Endothelial cell of umbilical vein (primary cell): ENCODE data around the gene GIMAP1. TPM values are rescaled to one million over a fixed set of nuclear protein-coding genes. Genes with fewer than 3 reads are reported as not detected.

Experiments used
- BruUV-seq: library from RNA; stranded (reverse); fragments of 400-500 nt; replicated peaks from 2 replicates; lab custom pipeline; 2021; lab: Mats Ljungman, UMichigan
- CTCF ChIA-PET: fragments of 300-600, 350-600 bp; sonication (Branson Sonifier 250); formaldehyde crosslinking; loops from one replicate; lab custom pipeline; 2021; ENCODE audit warnings: antibody characterized with exemption, inconsistent platforms; lab: Charles Lee
- POLR2A ChIA-PET: fragments of 300-600, 350-600 bp; sonication (Branson Sonifier 250); formaldehyde crosslinking; loops from one replicate; lab custom pipeline; 2021; ENCODE audit warnings: antibody characterized with exemption, inconsistent platforms; lab: Charles Lee
- DNase-seq: peaks from one replicate; pipeline ENCODE4 v3.0.0-alpha.2; 2011; ENCODE audit warnings: low read depth, low spot score
- FAIRE-seq: peaks from 2 replicates; lab custom pipeline; 2011; peaks lifted over from hg19 to GRCh38; lab: Jason Lieb, UNC
- H2AFZ ChIP-seq: 2 replicates; pipeline ENCODE4 v1.6.0; 2012; ENCODE audit warnings: low read depth, low read length, control low read depth, inconsistent platforms
- H3K27ac ChIP-seq: 2 replicates; pipeline ENCODE4 v1.5.1; 2011; ENCODE audit warnings: low read depth, mild to moderate bottlenecking, control low read depth, low read length, moderate library complexity; ENCODE audit not compliant: insufficient read depth
- H3K27me3 ChIP-seq, 2 experiments: 2 replicates each; pipeline versions ENCODE4 v1.6.0 to v1.6.1; 2011; ENCODE audit warnings: low read length in 2 of 2, mixed read lengths in 1 of 2; ENCODE audit not compliant: control insufficient read depth in 2 of 2, insufficient read depth in 2 of 2
- H3K36me3 ChIP-seq, 2 experiments: 2 replicates in 1 of 2; 3 replicates in 1 of 2; pipeline ENCODE4 v1.5.1; 2011; ENCODE audit warnings: low read length in 2 of 2, mild to moderate bottlenecking in 1 of 2, moderate library complexity in 1 of 2; ENCODE audit not compliant: control insufficient read depth in 2 of 2, insufficient read depth in 2 of 2; ENCODE audit errors: extremely low read depth in 1 of 2
- H3K4me1 ChIP-seq: 3 replicates; pipeline ENCODE4 v1.5.1; 2011; ENCODE audit warnings: mild to moderate bottlenecking, low read length; ENCODE audit not compliant: control insufficient read depth, insufficient read depth; ENCODE audit errors: extremely low read depth
- H3K4me2 ChIP-seq: 2 replicates; pipeline ENCODE4 v1.6.1; 2011; ENCODE audit warnings: low read length, control low read depth, mixed read lengths; ENCODE audit not compliant: insufficient read depth
- H3K4me3 ChIP-seq, 3 experiments: fragments of 200-600 bp in 1 of 3; sonication (generic), shearing (Covaris generic) in 1 of 3; replicated peaks in 1 of 3; 2 replicates each; pipeline ENCODE4 v1.5.1; 2011 to 2016; ENCODE audit warnings: control low read depth in 3 of 3, low read length in 3 of 3, mild to moderate bottlenecking in 2 of 3, inconsistent platforms in 1 of 3, low read depth in 1 of 3, moderate library complexity in 1 of 3; ENCODE audit not compliant: insufficient read depth in 1 of 3
- H3K79me2 ChIP-seq: 2 replicates; pipeline ENCODE4 v1.6.0; 2012; ENCODE audit warnings: low read length, inconsistent platforms; ENCODE audit not compliant: control insufficient read depth, insufficient read depth
- H3K9ac ChIP-seq: replicated peaks from 2 replicates; pipeline ENCODE3; 2011; ENCODE audit warnings: low read length, control low read depth; ENCODE audit not compliant: insufficient read depth; ENCODE audit errors: extremely low read depth
- H3K9me1 ChIP-seq: replicated peaks from 3 replicates; pipeline ENCODE4 v1.6.0; 2011; ENCODE audit warnings: mild to moderate bottlenecking, low read length; ENCODE audit not compliant: control insufficient read depth, insufficient read depth; ENCODE audit errors: extremely low read depth
- H3K9me3 ChIP-seq: replicated peaks from 2 replicates; pipeline ENCODE4 v1.5.1; 2012; ENCODE audit warnings: low read length, inconsistent platforms; ENCODE audit not compliant: control insufficient read depth, insufficient read depth
- H4K20me1 ChIP-seq: replicated peaks from 2 replicates; pipeline ENCODE3; 2011; ENCODE audit warnings: mild to moderate bottlenecking, low read length; ENCODE audit not compliant: control insufficient read depth, insufficient read depth; ENCODE audit errors: extremely low read depth
- EZH2 ChIP-seq: IDR thresholded peaks from 2 replicates; pipeline ENCODE4 v1.6.1; 2012; ENCODE audit warnings: borderline replicate concordance, low read depth, mild to moderate bottlenecking, moderate library complexity, low read length, inconsistent platforms; ENCODE audit not compliant: severe bottlenecking
- FOS ChIP-seq: IDR thresholded peaks from 2 replicates; pipeline ENCODE4 v1.6.1; 2011; ENCODE audit warnings: mild to moderate bottlenecking, low read length, moderate library complexity, borderline replicate concordance; ENCODE audit not compliant: insufficient read depth
- GATA2 ChIP-seq: IDR thresholded peaks from 2 replicates; pipeline ENCODE4 v1.7.0; 2011; ENCODE audit warnings: low read depth, mild to moderate bottlenecking, moderate library complexity, mixed read lengths, low read length; ENCODE audit not compliant: insufficient read length, insufficient read depth
- JUN ChIP-seq: IDR thresholded peaks from 2 replicates; pipeline ENCODE4 v1.6.1; 2011; ENCODE audit warnings: borderline replicate concordance, low read depth; ENCODE audit not compliant: insufficient read length, insufficient read depth
- MAX ChIP-seq: IDR thresholded peaks from 2 replicates; pipeline ENCODE4 v1.6.1; 2011; ENCODE audit not compliant: insufficient read depth, insufficient read length
- MYC ChIP-seq: IDR thresholded peaks from one replicate; pipeline ENCODE4 v1.6.1; 2011; ENCODE audit warnings: mild to moderate bottlenecking, low read depth, low read length
- POLR2A ChIP-seq: IDR thresholded peaks from 2 replicates; pipeline ENCODE4 v1.6.1; 2012; ENCODE audit warnings: low read depth, mild to moderate bottlenecking, control low read depth, low read length
- POLR2AphosphoS5 ChIP-seq: IDR thresholded peaks from 2 replicates; pipeline ENCODE4 v1.6.1; 2012; ENCODE audit warnings: low read depth, mild to moderate bottlenecking, control low read depth, low read length, moderate library complexity; ENCODE audit not compliant: insufficient read depth
- dilution Hi-C: fragments of 300-500 bp; cut with MboI; formaldehyde crosslinking; loops from one replicate; pipeline ENCODE4 v1.15.0; 2019; ENCODE audit warnings: low sequenced_read_pairs; ENCODE audit not compliant: extremely low pct_ligation_motif_present
- intact Hi-C: fragments of 100-400 bp; cut with micrococcal nuclease; formaldehyde crosslinking; loops from one replicate; pipeline ENCODE4 v1.10.0; 2022
- polyA plus RNA-seq, 4 experiments: library from polyadenylated mRNA; depleted of rRNA in 3 of 4; stranded (reverse) in 3 of 4; unstranded in 1 of 4; fragments of >200 nt; gene quantifications; 2 replicates each; pipeline versions ENCODE4 v1.2.1 to v1.2.3, GENCODE V29; 2011 to 2012; ENCODE audit warnings: missing spikeins in 1 of 4
- total RNA-seq: library from RNA; stranded (reverse); gene quantifications from 2 replicates; pipeline ENCODE4 v1.2.3, GENCODE V29; 2021
- TF ChIP-seq, protein P1 (sequence below), 2 donors: IDR thresholded peaks; 1 replicate in 1 of 2; 2 replicates in 1 of 2; pipeline ENCODE4 v1.5.1; 2011; ENCODE audit warnings: low read length in 2 of 2, mild to moderate bottlenecking in 2 of 2, moderate library complexity in 2 of 2, control low read depth in 1 of 2, inconsistent platforms in 1 of 2, low read depth in 1 of 2; ENCODE audit not compliant: insufficient read depth in 1 of 2; ENCODE audit errors: extremely low read depth in 1 of 2

Gene GIMAP1
- total and polyA plus RNA-seq, 2 donors (not counting 3 experiments of a cell fraction or from before 2014, with no cell fraction given): 10.0 to 11.9 TPM

DNA sequence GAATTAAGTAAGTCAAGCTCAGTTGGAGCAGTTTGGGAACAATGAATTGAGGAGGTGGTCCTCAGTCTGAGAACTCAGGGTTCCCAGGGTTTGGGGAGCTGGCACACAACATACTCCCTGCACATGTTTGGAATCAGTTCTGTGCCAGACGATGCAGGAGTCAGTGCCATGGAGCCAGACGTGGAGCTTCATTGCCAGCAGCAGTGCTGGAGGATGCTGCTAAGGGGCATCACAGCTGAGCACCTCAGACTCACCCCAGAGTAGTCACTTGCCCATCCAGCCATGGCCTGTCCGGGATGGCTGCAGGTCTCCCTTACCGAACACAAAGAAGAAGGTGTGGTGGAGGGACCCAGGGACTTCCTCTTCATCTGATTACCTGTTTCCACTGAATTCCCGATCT, 28.7 kb downstream of the GIMAP1 start:
- intact Hi-C loops (no loop called here), dilution Hi-C loops (no loop called here)
- Histone ChIP-seq H3K27ac (no peak overlapping the region), H3K4me1 (no peaks in the 10 kb centered on the region), H3K4me3 (no peak overlapping the region), H3K79me2 (no peaks in the 10 kb centered on the region), H3K9me1 (no peaks in the 10 kb centered on the region), H3K9me3 (no peaks in the 10 kb centered on the region), H2AFZ (no peak overlapping the region), H3K4me2 (no peak overlapping the region), H4K20me1 (no peaks in the 10 kb centered on the region), H3K9ac (no peak overlapping the region), H3K36me3 (peaks cover 0 to 14% of the 10 kb centered on the region in 2 experiments), H3K27me3 (no peaks in the 10 kb centered on the region)
- BruUV-seq: no TSS peak
- POLR2A ChIA-PET: no interaction called here
- DNase-seq: no peak
- no peak for FAIRE-seq
- CTCF ChIA-PET: interaction anchor here (1.2 to 1.5 kb wide), 2 partner anchors 10 to 296 kb away, joined by 4 to 5 read pairs; no protein-coding TSS in a partner anchor
- TF ChIP-seq FOS: no peak
- TF ChIP-seq MYC: no peak

GRCh38 chr7:150745876-150746275, 29.5 kb downstream of the GIMAP1 start:
- Histone ChIP-seq H4K20me1 (no peaks in the 10 kb centered on the region), H3K27ac (no peak overlapping the region), H2AFZ (no peak overlapping the region), H3K4me2 (no peak overlapping the region), H3K27me3 (no peaks in the 10 kb centered on the region), H3K36me3 (peaks cover 0 to 14% of the 10 kb centered on the region in 2 experiments), H3K9ac (no peak overlapping the region), H3K79me2 (no peaks in the 10 kb centered on the region), H3K4me1 (no peaks in the 10 kb centered on the region), H3K9me1 (no peaks in the 10 kb centered on the region), H3K4me3 (no peak overlapping the region), H3K9me3 (no peaks in the 10 kb centered on the region)
- no peak for TF ChIP-seq EZH2
- no peak for TF ChIP-seq MYC
- TF ChIP-seq POLR2AphosphoS5: no peak
- no peak for TF ChIP-seq JUN
- TF ChIP-seq, protein P1, sequence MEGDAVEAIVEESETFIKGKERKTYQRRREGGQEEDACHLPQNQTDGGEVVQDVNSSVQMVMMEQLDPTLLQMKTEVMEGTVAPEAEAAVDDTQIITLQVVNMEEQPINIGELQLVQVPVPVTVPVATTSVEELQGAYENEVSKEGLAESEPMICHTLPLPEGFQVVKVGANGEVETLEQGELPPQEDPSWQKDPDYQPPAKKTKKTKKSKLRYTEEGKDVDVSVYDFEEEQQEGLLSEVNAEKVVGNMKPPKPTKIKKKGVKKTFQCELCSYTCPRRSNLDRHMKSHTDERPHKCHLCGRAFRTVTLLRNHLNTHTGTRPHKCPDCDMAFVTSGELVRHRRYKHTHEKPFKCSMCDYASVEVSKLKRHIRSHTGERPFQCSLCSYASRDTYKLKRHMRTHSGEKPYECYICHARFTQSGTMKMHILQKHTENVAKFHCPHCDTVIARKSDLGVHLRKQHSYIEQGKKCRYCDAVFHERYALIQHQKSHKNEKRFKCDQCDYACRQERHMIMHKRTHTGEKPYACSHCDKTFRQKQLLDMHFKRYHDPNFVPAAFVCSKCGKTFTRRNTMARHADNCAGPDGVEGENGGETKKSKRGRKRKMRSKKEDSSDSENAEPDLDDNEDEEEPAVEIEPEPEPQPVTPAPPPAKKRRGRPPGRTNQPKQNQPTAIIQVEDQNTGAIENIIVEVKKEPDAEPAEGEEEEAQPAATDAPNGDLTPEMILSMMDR (IDR thresholded peaks at IDR 0.05; ENCODE audit: extremely low read depth in 1 of 2, insufficient read depth in 1 of 2, low read depth in 1 of 2, low read length in 2 of 2): no peak
- no peak for TF ChIP-seq POLR2A
- no peak for TF ChIP-seq FOS
- TF ChIP-seq GATA2: no peak
- no peak for TF ChIP-seq MAX
- FAIRE-seq (no peak), DNase-seq (no peak)
- POLR2A ChIA-PET: no interaction called here
- intact Hi-C loops (no loop called here), dilution Hi-C loops (no loop called here)
- CTCF ChIA-PET: interaction anchor here (1.5 kb wide), 1 partner anchor 9 kb away, joined by 4 read pairs; no protein-coding TSS in a partner anchor
- BruUV-seq: no TSS peak
